Lower lobe of right lung (tissue), 2 donors: Measurements from ENCODE around the gene KLHDC7A. TPM values are rescaled to one million over a fixed set of nuclear protein-coding genes. Genes with fewer than 3 reads are reported as not detected.

Experiments
- ATAC-seq, 2 donors: fragments of 200-7000 bp; cut with Tn5 transposase; one replicate each; pipeline ENCODE4 v1.9.1; 2020 to 2022; ENCODE audit warnings: mild to moderate bottlenecking in 2 of 2, moderate library complexity in 2 of 2
- DNase-seq: peaks from one replicate; pipeline ENCODE4 v3.0.0-alpha.2; 2020
- H3K27ac ChIP-seq: fragments of 200-600 bp; one replicate; pipeline ENCODE4 v1.8.0; 2022
- H3K27me3 ChIP-seq: fragments of 200-600 bp; one replicate; pipeline ENCODE4 v1.8.0; 2022; ENCODE audit warnings: low read depth
- H3K36me3 ChIP-seq: fragments of 200-600 bp; one replicate; pipeline ENCODE4 v1.8.0; 2022; ENCODE audit warnings: mild to moderate bottlenecking
- H3K4me1 ChIP-seq: fragments of 200-600 bp; one replicate; pipeline ENCODE4 v1.8.0; 2022
- H3K4me3 ChIP-seq: fragments of 200-600 bp; one replicate; pipeline ENCODE4 v1.8.0; 2022; ENCODE audit warnings: mild to moderate bottlenecking
- H3K9me3 ChIP-seq: fragments of 200-600 bp; one replicate; pipeline ENCODE4 v1.8.0; 2022
- intact Hi-C: fragments of 100-400 bp; cut with DNase I; formaldehyde crosslinking; loops from one replicate; pipeline ENCODE4 v1.11.0; 2022
- total RNA-seq: library from RNA; stranded (reverse); fragmentation: NEBNext Ultra II Directional; extraction: Animal tissue kit (Norgen Biotek cat#: 25700); gene quantifications from one replicate; pipeline ENCODE4 v1.2.1, GENCODE V29; 2021
- TF ChIP-seq, protein P1 (sequence below): fragments of 200-600 bp; IDR thresholded peaks from one replicate; pipeline ENCODE4 v1.8.0; 2022; ENCODE audit warnings: antibody characterized with exemption, mild to moderate bottlenecking
- donor health status: DM: no; HTN: yes; CAD: no; lungs with severe emphysema.

Gene KLHDC7A
- total RNA-seq, 1 donor from 2014 or later: 1.1 TPM

DNA sequence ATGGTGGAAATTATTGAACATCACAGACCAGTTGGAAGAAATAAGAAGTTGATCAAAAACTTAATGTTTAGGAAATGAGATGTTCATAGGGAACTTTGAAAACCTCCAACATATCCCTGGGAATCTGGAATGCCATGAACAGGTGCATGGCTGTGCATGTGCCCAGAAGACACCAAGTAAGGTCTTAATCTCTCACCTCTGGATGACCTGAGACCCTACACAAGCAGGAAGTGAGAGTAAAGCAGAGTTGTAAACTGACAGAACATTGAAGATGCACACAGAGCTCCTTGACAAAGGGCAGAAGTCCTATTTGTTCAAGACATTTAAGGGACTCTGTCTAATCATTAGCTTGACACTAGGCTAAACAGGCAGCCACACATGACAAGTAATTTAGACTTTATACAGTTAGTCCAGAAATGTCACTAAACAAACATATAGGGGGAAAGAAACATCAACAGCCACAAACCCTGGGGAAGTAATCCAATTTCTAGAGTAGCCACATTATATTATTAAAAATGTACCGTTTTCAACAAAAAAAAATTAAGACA, 34.5 kb downstream of the KLHDC7A start:
- no peaks in the 10 kb centered on the region for H3K36me3 ChIP-seq
- H3K4me1 ChIP-seq: no peaks in the 10 kb centered on the region
- intact Hi-C loops: no loop called here
- no peak overlapping the region for H3K27ac ChIP-seq
- ATAC-seq (no peak), DNase-seq (no peak)
- TF ChIP-seq, protein P1, sequence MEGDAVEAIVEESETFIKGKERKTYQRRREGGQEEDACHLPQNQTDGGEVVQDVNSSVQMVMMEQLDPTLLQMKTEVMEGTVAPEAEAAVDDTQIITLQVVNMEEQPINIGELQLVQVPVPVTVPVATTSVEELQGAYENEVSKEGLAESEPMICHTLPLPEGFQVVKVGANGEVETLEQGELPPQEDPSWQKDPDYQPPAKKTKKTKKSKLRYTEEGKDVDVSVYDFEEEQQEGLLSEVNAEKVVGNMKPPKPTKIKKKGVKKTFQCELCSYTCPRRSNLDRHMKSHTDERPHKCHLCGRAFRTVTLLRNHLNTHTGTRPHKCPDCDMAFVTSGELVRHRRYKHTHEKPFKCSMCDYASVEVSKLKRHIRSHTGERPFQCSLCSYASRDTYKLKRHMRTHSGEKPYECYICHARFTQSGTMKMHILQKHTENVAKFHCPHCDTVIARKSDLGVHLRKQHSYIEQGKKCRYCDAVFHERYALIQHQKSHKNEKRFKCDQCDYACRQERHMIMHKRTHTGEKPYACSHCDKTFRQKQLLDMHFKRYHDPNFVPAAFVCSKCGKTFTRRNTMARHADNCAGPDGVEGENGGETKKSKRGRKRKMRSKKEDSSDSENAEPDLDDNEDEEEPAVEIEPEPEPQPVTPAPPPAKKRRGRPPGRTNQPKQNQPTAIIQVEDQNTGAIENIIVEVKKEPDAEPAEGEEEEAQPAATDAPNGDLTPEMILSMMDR: no peak
- H3K27me3 ChIP-seq: peaks cover 5% of the 10 kb centered on the region
- H3K4me3 ChIP-seq: no peak overlapping the region
- peaks cover 15% of the 10 kb centered on the region for H3K9me3 ChIP-seq

DNA sequence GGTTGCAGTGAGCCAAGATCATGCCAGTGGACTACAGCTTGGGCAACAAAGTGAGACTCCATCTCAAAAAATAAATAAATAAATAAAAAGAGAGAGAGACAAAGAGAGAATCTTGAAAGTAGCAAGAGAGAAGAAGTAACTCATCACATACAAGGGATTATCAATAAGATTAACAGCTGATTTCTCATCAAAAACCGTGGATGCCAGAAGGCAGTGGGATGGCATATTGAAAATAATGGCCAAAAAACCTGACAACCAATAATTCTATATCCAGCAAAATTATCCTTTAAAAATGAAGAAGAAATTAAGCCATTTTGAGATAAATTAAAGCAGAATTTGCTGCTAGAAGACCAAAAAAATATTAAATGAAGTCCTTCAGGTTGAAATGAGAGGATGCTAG, 35.7 kb downstream of the KLHDC7A start:
- no peak for DNase-seq

DNA sequence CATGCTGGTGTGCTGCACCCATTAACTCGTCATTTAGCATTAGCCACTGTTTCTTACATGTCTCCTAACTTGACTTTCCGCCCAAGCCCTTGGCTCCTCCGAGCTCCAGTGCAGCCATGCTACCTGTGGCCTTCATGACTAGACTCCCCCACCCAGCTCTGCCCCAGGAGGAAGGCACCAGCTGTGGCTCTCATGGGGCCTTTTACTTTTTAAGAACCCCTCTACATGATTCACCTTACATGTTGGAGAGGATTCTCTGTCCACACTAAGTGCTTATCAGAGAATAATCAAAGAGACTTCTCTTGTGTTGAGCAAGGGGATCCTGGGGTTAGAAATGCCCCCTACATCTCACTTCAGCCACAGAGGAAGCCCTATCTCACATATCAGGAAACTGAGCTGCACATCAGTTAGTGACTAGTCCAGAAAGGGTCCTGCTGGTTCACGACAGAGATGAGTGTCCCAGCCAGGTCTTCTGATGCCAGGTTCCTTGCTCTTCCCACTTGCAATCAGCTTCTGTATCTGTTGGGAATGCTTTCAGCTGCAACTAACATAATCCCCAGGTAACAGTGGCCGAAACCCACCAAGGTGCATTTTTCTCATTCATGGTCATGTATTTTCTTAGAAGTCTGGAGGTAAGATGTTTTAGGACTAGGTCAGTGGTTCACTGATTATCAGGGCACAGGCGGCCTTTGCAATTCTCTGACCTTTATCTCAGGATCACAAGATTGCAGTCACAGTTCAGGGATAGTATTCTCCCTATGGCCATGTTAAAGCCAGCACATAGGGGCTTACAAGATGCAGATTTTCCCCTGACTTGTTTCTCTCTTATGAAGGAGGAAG, 45.9 kb downstream of the KLHDC7A start:
- intact Hi-C loops: no loop called here
- Histone ChIP-seq H3K9me3 (no peaks in the 10 kb centered on the region), H3K27ac (no peak overlapping the region), H3K4me3 (no peak overlapping the region), H3K4me1 (no peaks in the 10 kb centered on the region), H3K27me3 (peaks cover 7% of the 10 kb centered on the region), H3K36me3 (no peaks in the 10 kb centered on the region)
- TF ChIP-seq, protein P1: no peak
- DNase-seq: no peak
- no peak for ATAC-seq

More for the DNA sequence above, 35.7 kb downstream of the KLHDC7A start:
- intact Hi-C loops: no loop called here
- no peak overlapping the region for H3K4me3 ChIP-seq
- H3K36me3 ChIP-seq: no peaks in the 10 kb centered on the region
- no peak overlapping the region for H3K27ac ChIP-seq
- H3K4me1 ChIP-seq: no peaks in the 10 kb centered on the region
- peaks cover 5% of the 10 kb centered on the region for H3K27me3 ChIP-seq
- TF ChIP-seq, protein P1: no peak
- ATAC-seq: no peak
- peaks cover 15% of the 10 kb centered on the region for H3K9me3 ChIP-seq

DNA sequence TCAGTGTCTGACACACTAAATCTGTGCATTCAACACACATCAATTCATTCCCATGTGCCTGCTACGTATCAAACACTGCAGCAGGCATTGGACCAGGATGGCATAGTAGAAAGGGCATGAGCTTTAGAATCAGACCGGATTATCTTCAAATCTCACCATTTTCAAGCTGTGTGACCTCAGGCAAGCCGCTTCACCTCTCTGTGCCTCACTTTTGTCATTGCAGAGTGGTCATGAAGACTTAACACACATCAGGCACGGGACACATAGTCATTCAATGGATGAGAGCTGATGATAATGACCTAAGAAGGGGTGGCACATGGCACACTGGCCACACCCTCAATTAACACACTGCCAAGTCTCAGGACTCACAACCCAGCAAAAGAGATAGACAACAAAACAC, 46.8 kb downstream of the KLHDC7A start:
- Histone ChIP-seq H3K4me3 (no peak overlapping the region), H3K9me3 (no peaks in the 10 kb centered on the region), H3K27me3 (peaks cover 4% of the 10 kb centered on the region), H3K27ac (no peak overlapping the region), H3K36me3 (no peaks in the 10 kb centered on the region), H3K4me1 (no peaks in the 10 kb centered on the region)
- DNase-seq (no peak), ATAC-seq (no peak)
- intact Hi-C loops: no loop called here
- TF ChIP-seq, protein P1: no peak

DNA sequence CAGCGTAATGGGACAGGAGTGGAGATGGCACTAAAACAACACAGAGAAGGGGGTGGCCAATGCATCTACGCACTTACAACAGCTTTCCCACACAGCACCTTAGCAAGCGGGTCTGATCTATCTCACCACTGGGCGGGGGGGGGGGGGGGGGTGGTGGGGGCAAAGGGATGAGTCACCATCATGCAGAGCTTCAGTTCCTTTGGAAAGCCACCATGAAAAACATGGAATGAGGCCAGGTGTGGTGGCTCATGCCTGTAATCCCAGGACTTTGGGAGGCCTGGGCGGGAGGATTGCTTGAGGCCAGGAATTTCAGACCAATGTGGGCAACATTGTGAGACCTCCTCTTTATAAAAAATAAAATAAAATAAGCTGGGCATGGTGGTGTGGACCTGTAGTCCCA, 47.2 kb downstream of the KLHDC7A start:
- intact Hi-C loops: no loop called here
- TF ChIP-seq, protein P1: no peak
- H3K27ac ChIP-seq: no peak overlapping the region

More for the DNA sequence above, 47.2 kb downstream of the KLHDC7A start:
- DNase-seq (no peak), ATAC-seq (no peak)
- Histone ChIP-seq H3K4me1 (no peaks in the 10 kb centered on the region), H3K9me3 (no peaks in the 10 kb centered on the region), H3K36me3 (no peaks in the 10 kb centered on the region), H3K27me3 (no peaks in the 10 kb centered on the region), H3K4me3 (no peak overlapping the region)
